Activated T-cell treated with anti-CD3 and anti-CD28 coated beads for 1 hour (primary cell): Measurements from ENCODE around the gene RSBN1.
"Not testable (repeated sequence)": the region's sequence is repeated elsewhere in the genome, so short reads cannot be mapped to it uniquely, and the experiment has no call there.

Source experiments
- DNase-seq: peaks from one replicate; pipeline ENCODE4 v3.0.0-alpha.2; 2020; ENCODE audit warnings: low read depth

RSBN1 gene

GRCh38 chr1:113744114-113744513 is 68.2 kb downstream of the RSBN1 start:
- no peak for DNase-seq

- no peak for DNase-seq
These were observed 69.8 kb downstream of the RSBN1 start for GRCh38 chr1:113742515-113742914.

GRCh38 chr1:113734357-113735055 is 77.8 kb downstream of the RSBN1 start:
- no peak for DNase-seq

GRCh38 chr1:113732802-113733201 is 79.5 kb downstream of the RSBN1 start:
- DNase-seq = no peak

GRCh38 chr1:113721010-113721409 is 91.3 kb downstream of the RSBN1 start:
- DNase-seq = no peak

GRCh38 chr1:113718621-113719020 is 93.7 kb downstream of the RSBN1 start:
- not testable (repeated sequence) for DNase-seq

- DNase-seq = not testable (repeated sequence)
These were observed 94.8 kb downstream of the RSBN1 start for GRCh38 chr1:113717506-113717905.

GRCh38 chr1:113714606-113715269 is 97.5 kb downstream of the RSBN1 start:
- DNase-seq = no peak
